ENCODE data around the gene FLACC1. TPM values are rescaled to one million over a fixed set of nuclear protein-coding genes. Genes with fewer than 3 reads are reported as not detected.
A peak's percentile ranks its signal among the peaks of the same experiment; 100 is the strongest.
"Not testable (repeated sequence)": the region's sequence is repeated elsewhere in the genome, so short reads cannot be mapped to it uniquely, and the experiment has no call there.

FLACC1 gene
- polyA plus RNA-seq (2013, experiment 1 of 2; ENCODE audit: insufficient read length) = 0.87 TPM
- polyA plus RNA-seq (2013, experiment 2 of 2; ENCODE audit: insufficient read length) = 1.3 TPM

- DNase-seq = peak; percentile 27
These were observed at the start of gene FLACC1 for GRCh38 chr2:201357221-201357620. Gene FLACC1, minus strand, starts transcription at chr2:201357345. Its CDS starts 5,941 bp downstream, at chr2:201351404.

- peak; percentile 90 for DNase-seq
These were observed 49.0 kb upstream of the FLACC1 start for GRCh38 chr2:201406077-201406662.

- no peak for DNase-seq
These were observed 47.6 kb upstream of the FLACC1 start for GRCh38 chr2:201404699-201405280.

GRCh38 chr2:201403880-201404279 is 46.7 kb upstream of the FLACC1 start:
- peak; percentile 77 for DNase-seq

- peak; percentile 91 for DNase-seq
These were observed 45.8 kb upstream of the FLACC1 start for GRCh38 chr2:201402651-201403562.

GRCh38 chr2:201401815-201402214 is 44.7 kb upstream of the FLACC1 start:
- DNase-seq = no peak

GRCh38 chr2:201396595-201396994 is 39.5 kb upstream of the FLACC1 start:
- DNase-seq = no peak

- DNase-seq = no peak
These were observed 26.0 kb upstream of the FLACC1 start for GRCh38 chr2:201383136-201383535.

- peak; percentile 77 for DNase-seq
These were observed 21.6 kb upstream of the FLACC1 start for GRCh38 chr2:201378496-201379397.

GRCh38 chr2:201377218-201377617 is 20.1 kb upstream of the FLACC1 start:
- DNase-seq = no peak

GRCh38 chr2:201369775-201370174 is 12.6 kb upstream of the FLACC1 start:
- no peak for DNase-seq

- DNase-seq = not testable (repeated sequence)
These were observed 12.2 kb upstream of the FLACC1 start for GRCh38 chr2:201369318-201369717.

GRCh38 chr2:201366146-201366545 is 9.0 kb upstream of the FLACC1 start:
- DNase-seq = no peak

GRCh38 chr2:201363857-201364560 is 6.9 kb upstream of the FLACC1 start:
- DNase-seq = peak; percentile 43

GRCh38 chr2:201362396-201362795 is 5.3 kb upstream of the FLACC1 start:
- no peak for DNase-seq

- DNase-seq = no peak
These were observed 4.1 kb upstream of the FLACC1 start for GRCh38 chr2:201361078-201361733.

GRCh38 chr2:201360256-201360655 is 3.1 kb upstream of the FLACC1 start:
- DNase-seq = no peak

- DNase-seq = peak; percentile 86
These were observed 1.5 kb upstream of the FLACC1 start for GRCh38 chr2:201358684-201359083.

GRCh38 chr2:201353116-201353515 is 4.0 kb downstream of the FLACC1 start:
- DNase-seq = peak; percentile 41

GRCh38 chr2:201350879-201351278 is 6.3 kb downstream of the FLACC1 start:
- DNase-seq = no peak

GRCh38 chr2:201349601-201350000 is 7.5 kb downstream of the FLACC1 start:
- no peak for DNase-seq
